Activated CD8-positive, alpha-beta memory T cell treated with anti-CD3 and anti-CD28 coated beads for 4 hours (primary cell): ENCODE data around the gene HEMGN.

Experiments
- DNase-seq, 2 donors: peaks; one replicate each; pipeline ENCODE4 v3.0.0-alpha.2; 2020; ENCODE audit warnings: low read depth in 2 of 2

The HEMGN gene

DNA sequence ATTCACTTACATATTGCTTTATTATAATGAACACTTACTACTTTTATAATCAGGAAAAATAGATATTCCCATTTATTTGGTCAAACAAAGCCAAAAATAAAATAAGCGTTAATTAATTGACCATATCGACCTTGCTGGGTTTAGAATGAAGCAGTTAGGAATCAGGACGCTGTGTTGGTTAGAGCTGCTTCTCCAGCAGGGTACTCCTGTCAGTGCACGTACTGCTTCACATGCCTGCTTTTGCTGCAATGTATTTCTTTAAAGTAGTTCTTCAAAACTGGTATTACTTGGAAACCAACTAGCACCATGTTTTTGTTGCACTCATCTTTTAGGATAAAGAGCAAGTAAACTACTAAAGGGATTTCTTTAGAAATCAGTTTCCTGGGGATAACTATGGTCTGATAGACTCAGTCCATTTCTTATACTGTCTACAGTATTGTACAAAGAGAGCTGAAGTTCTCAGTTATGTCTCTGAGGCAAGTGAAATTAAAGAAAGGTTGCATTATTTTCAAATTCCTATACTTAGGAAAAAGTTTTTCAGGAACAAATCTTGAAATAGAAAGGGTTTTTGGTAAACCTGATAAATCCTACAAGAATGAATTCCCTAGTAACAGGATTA, 8.9 kb downstream of the HEMGN start:
- no peak for DNase-seq

DNA sequence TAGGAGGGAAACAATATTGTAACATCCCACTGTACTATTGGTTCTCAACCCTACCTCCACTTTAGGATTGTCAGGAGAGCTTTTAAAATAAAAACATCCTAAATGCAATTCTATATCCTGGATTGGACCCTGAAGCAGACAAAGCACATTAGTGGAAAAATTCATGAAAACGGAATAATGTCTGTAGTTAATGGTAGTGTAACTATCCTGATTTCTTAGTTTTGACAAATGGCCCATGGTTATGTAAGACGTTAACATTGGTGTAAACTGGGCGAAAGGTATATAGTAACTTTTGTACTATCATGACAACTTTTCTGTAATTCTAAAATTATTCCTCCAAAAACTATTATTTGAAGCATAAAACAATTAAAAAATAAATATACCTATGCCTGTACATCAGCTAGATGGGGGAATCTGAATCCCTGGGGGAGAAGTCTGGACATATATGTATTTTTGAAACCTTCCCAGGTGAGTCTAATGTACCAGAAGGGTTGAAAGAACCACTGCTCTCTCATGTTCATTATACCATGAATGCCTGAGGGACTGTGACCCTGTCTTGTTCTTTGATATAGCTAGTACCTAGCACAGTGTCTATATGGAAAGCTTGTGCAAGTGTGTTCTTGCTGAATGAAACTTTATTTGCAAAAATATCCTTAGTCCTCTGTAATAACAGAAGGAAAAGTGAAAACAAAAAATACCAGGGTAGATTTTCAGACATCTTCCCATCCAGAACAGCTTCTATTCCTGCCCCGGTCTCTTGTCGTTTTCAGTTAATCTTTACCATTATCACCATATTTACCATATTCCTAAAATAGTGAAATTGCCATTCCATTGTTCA, 12.3 kb downstream of the HEMGN start:
- DNase-seq, result no peak

DNA sequence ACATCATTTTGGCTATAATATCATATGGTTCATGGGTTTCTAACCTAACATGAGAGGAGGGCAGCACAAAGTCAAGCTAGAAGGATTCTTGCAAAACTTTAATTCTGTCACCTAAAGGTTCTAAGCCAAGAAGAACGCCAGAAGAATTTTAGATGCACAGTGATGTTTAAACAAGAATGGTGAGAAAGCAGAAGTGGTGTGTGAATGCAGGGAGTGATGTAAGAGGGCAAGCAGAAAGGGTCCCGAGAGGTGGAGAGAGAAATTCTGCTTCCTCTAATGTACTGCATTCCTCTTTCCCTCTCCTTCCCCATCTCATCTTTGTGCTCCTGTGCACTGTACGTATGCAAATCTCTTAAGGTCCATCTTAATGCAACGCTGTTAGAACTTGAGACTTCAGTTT, 13.6 kb downstream of the HEMGN start:
- no peak for DNase-seq

DNA sequence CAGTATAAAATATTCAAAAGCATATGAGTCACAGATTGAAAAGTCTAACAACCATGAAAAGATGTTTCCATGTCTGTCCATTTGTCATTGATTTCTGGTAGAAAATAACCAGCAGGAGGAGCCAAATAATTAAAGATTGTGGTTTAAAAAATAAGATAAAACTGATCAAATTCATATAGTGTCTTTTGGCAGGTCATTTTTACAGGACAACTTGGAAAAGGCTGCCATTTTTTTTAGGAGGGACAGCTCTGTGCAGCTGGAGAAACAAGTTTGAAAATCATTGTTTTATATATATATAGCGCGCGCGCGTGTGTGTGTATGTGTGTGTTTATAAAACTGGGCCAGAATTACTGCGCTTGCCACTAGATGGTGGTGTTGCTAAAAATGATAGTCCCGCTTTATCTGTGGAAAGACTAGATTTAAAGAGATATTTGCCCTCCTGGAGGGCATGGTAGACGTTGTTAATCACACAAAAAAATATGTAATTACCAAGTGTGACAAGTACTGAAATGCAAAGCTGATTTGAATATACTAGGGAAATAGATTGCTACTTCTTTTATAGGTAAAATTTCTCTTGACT, 14.4 kb downstream of the HEMGN start:
- DNase-seq, result peak; percentile 43 to 57

DNA sequence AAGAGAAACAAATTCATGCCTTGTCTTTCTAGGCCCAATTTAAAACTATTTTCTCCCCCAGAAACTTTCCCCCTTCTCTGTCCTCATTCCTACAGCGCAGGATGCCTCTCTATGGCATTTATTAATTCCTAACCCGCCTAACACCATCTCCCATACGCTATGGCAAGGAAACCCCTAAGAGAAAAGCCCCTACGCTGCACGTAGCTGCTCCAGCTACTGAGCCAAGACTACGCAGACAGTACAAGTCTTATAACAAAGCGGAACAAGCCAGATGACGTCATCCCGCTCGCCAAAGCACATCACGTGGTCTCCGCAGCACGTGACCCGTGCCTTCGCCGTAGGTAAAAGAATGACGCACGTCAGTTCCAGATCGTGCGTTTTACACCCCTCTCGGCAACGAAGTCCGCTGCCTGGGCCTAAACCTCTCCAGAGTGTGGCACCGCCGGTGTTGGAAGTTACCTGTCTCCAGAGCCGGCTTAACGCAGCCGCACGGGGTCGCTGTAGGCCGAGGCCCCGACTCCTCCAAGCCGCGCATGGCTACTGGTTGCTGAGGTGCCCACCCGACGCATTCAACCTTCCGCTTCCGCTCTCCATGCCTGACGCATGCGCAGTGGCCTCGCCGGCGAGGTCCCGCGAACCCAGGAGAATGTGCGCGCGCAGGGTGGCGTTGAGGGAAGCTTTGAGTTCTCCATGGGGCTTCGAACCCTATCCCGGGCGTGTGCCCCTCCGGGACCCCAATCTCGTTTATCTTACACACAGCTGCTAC, 15.8 kb downstream of the HEMGN start, which contains the start of gene TRMO:
TSS of gene TRMO (minus strand) at position 542 of the 766 bp plus-strand sequence. CDS start at position 535, 7 bp downstream.
- peak; percentile 95 to 97 for DNase-seq

DNA sequence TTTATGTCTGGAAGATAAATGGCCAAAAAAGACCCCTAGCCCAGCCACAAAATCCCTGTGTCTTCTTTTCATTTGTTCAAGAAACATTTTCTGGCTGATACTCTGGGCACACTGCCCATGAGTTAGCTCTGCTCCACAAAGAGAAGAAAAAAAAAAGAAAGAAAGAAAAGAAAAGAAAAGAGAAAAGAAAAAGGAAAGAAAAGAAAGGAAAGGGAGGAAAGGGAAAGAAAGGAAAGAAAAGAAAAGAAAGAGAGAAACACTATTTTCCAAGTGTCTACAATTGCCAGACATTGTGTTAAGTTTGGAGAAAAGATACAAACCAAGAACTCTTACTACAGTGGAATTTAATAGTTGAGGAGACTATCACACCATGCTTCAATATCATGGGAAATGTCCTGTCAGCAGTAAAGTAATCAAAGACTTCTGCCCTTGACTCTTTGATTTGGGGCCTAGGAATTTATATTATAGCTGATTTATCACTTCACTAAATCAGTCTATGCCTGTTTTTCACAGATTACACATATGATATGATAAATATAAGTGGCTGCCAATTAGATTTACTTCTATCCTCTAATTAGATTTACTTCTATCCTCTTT, 18.7 kb downstream of the HEMGN start:
- DNase-seq, result no peak

DNA sequence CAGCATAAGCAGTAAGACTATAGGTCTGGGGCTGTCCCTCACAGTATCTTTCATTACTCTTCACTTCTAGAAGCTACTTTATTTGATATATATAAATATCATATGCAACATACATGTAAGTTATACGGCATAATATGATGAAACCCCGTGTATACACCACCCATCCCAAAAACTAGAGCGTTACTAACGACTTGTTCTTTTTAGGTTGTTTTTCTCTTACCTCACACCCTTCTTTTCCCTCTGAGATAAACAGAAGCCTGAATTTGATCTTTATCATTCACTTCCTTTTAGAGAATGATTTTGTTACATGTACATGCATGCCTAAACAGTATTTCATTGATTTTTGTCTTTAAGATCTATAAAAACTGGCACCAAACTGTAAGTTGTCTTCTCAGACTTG, 19.4 kb downstream of the HEMGN start:
- DNase-seq, result no peak

DNA sequence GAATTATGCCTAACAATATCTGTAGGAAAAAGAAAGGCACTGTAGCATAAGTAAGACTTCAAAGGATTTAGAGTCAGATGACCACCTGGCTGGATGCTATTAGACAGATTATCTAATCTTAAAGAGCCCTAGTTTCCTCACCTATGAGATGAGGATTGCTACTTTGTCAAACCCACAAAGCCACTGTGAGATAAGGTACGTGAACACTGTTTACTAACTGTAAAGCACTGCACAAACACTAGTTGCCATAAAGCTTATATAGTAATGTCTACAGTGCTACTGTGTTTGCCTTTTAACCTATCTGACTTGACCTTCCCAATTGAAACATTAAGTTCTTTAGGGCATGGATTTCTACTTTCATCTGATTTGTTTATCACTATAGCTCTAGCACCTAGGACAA, 26.0 kb downstream of the HEMGN start:
- no peak for DNase-seq

DNA sequence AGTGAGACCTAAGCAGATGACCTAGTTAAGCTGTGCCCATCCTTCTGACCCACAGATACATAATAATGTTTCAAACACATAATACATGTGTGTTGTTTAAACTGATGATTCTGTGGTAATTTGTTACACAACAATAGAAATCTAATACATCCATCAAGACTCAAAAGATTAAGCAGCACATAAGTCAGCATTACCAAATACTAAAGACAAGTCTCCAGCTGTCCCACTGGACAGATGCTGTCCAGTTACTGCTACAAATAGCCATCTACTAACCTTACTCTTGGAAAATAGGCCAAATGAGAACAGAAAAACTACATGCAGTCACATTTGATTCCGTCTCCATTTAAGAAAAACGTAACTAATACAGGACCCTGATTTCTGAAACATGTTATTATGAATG, 26.4 kb downstream of the HEMGN start:
- no peak for DNase-seq

DNA sequence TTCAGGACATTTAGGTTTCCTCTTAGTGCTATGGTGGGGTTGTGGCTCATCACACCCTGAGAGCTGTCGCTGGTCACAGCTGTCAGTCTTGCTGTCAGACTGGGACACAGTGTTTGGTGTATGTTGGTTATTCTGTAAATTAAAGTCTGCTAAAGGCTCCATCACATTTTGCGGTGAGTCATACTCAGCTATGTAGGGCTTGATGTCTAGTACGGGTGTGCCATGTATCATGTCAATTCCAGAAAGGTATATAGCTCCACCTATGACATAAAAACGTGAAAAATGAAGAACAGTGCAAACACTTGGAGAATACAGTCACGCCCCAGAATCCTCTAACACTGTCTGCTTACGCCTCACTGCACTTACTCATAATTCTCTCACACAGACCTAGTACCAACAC, 27.6 kb downstream of the HEMGN start:
- DNase-seq, result no peak

DNA sequence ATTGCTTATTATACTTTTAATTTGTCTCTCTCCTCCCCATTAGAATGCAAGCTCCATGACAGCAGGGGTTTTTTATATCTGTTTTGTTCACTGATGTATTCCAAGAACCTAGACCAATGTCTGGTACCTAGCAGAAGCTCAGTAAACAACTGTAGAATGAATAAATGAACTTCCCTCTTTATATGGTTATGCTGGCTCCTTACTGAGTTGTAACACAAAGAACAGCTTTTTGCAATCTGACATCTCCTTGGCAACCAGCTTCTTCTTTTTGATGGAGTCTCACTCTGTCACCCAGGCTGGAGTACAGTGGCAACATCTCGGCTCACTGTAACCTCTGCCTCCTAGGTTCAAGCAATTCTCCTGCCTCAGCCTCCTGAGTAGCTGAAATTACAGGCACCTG, 29.3 kb downstream of the HEMGN start:
- no peak for DNase-seq

DNA sequence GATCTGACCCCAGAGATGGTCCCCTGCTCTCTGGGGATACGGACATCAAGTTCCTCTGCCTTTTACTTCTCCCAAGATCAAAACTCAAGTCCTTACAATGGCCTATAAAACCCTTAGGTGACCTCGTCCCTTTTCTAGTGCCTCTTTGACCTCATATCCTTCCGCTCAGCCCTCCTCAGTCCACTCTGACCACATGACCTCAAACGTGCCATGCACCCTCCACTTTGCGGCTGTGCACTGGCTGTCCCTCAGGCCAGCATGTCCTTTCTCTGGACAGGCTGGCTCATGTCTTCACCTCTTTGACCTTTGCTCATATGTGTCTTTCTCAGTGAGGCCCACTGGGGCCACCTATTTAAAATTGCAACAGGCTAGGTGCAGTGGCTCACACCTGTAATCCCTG, 30.3 kb downstream of the HEMGN start:
- DNase-seq, result no peak

DNA sequence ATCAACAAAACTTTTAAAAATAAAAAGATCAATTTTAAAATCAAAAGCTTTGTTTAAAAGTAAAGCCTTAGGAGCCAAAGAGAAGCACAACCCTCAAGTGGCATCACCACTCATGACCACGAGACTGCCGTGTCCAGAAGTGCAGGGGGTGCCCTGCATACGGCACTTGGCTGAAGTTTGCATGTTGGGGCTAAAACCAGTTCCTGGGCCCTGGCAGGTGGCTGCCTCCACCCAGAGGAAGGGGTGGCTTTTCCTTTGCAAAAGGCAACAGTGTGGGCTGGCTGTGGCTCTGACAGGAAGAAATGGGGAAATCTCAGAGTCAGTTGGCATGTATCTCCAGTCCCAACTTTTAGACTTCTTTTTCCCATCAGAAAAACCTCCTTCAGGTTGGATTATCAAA, 30.9 kb downstream of the HEMGN start:
- no peak for DNase-seq

DNA sequence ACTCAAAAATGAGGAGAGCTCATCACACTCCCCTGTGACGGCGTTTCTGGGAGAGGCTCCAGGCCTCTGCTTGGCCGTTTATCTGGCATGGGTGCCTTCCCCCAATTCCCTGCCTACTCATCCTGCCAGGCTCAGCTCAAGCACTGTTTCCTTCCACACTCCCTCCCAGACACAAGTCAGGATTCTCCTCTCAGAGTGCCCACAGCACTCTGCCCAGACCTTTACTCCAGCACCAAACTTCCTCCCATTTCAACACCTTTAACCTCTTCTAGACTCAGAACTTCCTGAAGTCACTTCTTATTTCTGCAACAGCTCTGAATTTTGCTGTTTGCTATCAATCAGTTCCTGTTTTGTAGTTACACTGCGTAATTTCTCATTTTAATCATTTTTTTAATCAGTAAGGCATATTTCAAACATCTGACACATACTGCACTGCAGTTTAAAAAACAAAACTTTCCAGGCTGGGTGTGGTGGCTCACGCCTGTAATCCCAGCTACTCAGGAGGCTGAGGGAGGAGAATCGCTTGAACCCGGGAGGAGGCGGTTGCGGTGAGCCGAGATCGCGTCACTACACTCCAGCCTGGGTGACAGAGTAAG, 31.6 kb downstream of the HEMGN start:
- no peak for DNase-seq

DNA sequence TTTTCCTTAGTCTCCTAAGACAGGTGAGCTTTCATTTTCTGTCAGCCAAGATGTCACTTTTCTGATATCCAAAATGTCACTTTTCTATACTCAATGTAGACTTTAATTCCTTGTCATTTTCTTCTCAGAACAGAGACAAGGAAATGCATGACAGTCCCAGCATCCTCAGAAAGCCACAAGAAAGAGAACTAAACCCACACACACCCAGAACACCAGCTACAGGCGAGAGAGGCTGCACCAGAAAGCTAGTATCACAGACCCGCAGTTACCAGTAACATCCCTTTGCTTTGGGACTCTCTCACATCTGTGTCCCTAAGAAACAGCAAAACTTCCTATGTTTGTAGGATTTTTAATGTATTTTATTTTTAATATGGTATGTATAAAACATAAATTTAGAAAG, 32.7 kb downstream of the HEMGN start:
- no peak for DNase-seq

DNA sequence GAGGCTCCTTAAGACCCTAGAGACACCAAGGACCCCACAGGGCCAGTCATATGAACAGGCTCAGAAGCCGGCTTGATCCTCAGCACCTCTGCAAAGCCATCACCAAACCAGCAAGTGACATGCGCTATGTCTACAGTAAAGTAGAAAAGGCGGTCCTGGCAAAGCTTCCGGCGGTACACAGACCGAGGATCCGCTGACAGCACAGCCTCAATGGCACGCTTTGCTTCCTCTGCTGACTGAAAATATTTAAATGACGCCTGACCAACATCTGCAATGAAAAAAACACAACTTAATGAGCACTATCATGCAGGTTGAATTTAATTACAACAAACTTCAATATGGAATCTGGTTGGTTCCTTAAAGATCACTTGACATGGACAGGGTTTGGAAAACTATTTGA, 33.2 kb downstream of the HEMGN start:
- no peak for DNase-seq

DNA sequence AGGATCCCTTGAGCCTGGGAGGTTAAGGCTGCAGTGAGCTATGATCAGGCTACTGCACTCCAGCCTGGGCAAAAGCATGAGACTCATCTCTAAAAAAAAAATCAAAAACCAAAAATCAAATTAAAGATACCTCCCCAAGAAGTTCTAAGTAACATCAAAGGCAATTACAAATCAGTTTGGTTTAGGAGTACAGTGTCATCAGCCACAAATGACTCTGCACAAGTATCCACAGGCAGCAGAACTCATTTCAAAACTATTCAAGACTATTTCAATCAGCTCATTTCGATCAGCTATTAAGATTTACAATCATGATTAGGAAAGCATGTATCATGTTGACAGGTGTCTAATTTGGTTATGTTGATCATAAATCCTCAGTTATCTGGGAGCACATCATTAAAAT, 34.8 kb downstream of the HEMGN start:
- no peak for DNase-seq

DNA sequence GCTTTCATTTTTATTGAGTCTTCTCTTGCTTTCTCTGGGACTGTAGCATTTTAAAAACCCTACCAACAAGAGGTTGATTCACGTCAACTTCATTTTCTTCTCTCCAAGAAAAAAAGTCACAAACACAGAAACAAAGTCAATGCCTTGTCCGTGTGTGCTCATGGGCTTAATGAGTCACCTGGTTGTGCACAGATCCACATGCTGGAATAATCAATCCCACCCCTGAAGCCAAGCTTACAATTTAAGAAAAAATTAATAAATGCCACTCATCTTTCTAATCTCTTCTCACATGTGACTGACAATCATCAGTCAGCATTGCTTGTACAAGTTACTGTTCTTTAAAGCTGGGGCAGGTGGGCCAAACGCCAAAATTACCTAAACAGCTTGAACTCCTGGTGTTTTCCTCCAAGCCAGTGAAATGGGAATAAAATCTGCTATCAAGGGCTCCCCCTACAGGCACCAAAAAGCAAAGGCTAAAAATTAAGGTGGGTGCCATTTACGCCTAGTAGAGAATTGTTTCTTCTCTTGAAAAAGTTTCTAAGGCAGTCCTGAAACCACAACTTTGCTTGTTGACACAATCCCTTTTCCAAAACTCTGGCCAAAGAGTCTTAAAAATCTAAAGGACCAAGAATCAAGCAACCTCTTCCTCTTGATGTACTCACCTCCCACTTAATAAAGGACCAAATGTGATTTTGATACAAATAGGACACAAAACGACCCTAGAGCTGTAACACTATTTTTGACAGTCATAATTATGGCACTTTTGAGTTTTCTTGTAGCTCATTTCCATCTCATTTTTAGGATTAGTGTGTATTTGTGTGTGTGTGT, 37.0 kb downstream of the HEMGN start:
- no peak for DNase-seq

DNA sequence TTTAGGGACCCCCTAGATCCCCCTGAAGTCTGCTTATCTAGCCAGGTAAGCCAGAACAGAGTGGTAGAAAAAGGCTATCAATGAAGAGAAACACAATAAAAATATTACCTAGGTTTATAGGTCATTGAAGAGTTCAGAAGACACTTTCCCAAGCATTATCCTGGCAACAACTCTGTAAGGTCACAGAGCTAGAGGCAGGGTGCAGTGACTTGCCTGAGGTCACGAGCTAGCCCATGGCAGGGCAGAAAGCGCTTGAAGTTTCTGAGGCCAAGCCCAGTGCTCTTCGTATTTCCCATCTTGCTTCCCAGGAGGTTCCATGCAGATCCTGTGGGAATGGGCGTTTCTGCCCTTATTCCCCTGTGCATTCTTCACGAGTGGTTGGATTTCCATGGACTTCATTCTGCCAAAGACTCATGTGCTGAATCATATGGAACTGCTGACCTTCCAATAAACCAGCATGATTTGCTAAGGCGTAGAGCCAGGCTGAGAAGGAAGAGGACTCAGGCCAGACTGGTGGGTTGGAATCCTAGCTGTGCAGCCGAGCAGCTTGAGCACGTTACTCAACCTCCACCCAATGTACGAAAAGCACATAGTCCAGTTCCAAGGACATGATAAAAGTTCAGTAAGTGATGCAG, 37.8 kb downstream of the HEMGN start:
- DNase-seq, result no peak

DNA sequence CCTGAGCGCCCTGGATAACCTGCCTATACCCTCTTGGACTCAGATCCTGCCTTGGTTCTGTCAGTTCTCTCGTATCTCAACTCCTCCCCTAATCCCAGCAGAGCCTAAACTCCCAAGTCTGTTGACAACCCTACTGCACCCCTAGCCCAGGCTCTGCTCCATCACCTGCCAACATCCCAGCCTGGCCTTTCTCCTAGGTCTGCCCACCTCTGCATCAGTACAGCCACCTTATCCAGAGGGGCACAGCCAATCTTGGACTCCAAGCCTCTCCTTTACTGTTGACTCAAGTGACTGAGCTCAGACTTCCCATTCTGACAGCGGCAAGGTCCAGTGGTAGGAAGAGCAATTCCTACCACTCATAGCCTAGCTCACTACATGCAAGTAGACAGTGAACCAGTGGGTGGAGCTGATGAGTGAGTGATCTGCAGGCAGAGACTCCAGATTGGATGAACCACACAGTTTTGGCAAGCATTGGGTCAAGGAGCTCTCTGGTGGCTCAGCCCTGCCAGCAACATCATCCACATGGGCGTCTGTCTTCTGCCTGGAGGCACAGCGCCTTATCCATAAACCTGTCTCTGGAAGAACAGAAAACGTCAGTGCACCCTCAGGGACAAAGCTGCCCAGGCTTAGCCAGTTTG, 42.2 kb downstream of the HEMGN start:
- no peak for DNase-seq
